K562 (cell line): ENCODE data around the gene H3-3A. TPM values are rescaled to one million over a fixed set of nuclear protein-coding genes. Genes with fewer than 3 reads are reported as not detected.
A peak's percentile ranks its signal among the peaks of the same experiment; 100 is the strongest.

Experiments used
- ATAC-seq: fragments of 200-7000 bp; cut with Tn5 transposase; 3 replicates; pipeline ENCODE4 v1.9.1; 2020; ENCODE audit warnings: moderate library complexity
- BruUV-seq: library from RNA; stranded (reverse); fragments of 400-500 nt; replicated peaks from 2 replicates; lab custom pipeline; 2021; lab: Mats Ljungman, UMichigan
- CTCF ChIA-PET: fragments of 300-600 bp; formaldehyde crosslinking; extraction: SDS; loops from one replicate; lab custom pipeline; 2021; ENCODE audit warnings: low intra/inter-chr PET ratio; lab: Yijun Ruan, JAX
- POLR2A ChIA-PET: fragments of 300-600, 350-650 bp; sonication (Branson Sonifier 250); formaldehyde crosslinking; extraction: SDS; loops from one replicate; lab custom pipeline; 2021; ENCODE audit warnings: antibody characterized with exemption, inconsistent platforms; lab: Yijun Ruan, JAX
- DNase-seq, 4 experiments: peaks; one replicate each; pipeline versions ENCODE4 v3.0.0 to v3.0.0-alpha.2; 2011 to 2018; ENCODE audit warnings: low spot score in 3 of 4, mixed read lengths in 3 of 4; ENCODE audit errors: extremely low read depth in 1 of 4
- FAIRE-seq: peaks from 2 replicates; lab custom pipeline; 2011; peaks lifted over from hg19 to GRCh38; lab: Jason Lieb, UNC
- H2AFZ ChIP-seq: 2 replicates; pipeline ENCODE4 v1.6.0; 2011; ENCODE audit warnings: low read depth, low read length, control low read depth, inconsistent platforms
- H3K27ac ChIP-seq: fragments of 200-600 bp; 3 replicates; pipeline ENCODE4 v1.8.0; 2011; ENCODE audit warnings: low read depth, mild to moderate bottlenecking, control low read depth, inconsistent platforms, low read length, moderate library complexity, mixed read lengths; ENCODE audit errors: extremely low read depth
- H3K27me3 ChIP-seq, 2 experiments: fragments of 300-600 bp in 1 of 2; 2 replicates in 1 of 2; 3 replicates in 1 of 2; pipeline versions ENCODE4 v1.6.0 to v1.8.0; 2011; ENCODE audit warnings: inconsistent platforms in 2 of 2, low read length in 2 of 2, mild to moderate bottlenecking in 1 of 2, mixed read lengths in 1 of 2, moderate library complexity in 1 of 2; ENCODE audit not compliant: control insufficient read depth in 2 of 2, insufficient read depth in 2 of 2
- H3K36me3 ChIP-seq: fragments of 300-600 bp; 3 replicates; pipeline ENCODE4 v1.8.0; 2011; ENCODE audit warnings: mild to moderate bottlenecking, low read length, inconsistent platforms; ENCODE audit not compliant: control insufficient read depth, insufficient read depth
- H3K4me1 ChIP-seq, 2 experiments: fragments of 200-600 bp in 1 of 2; replicated peaks in 1 of 2; 2 replicates in 1 of 2; 3 replicates in 1 of 2; pipeline versions ENCODE4 v1.5.1 to v1.8.0; 2011; ENCODE audit warnings: inconsistent platforms in 2 of 2, low read length in 2 of 2, mild to moderate bottlenecking in 1 of 2, mixed read lengths in 1 of 2, moderate library complexity in 1 of 2; ENCODE audit not compliant: control insufficient read depth in 2 of 2, insufficient read depth in 2 of 2
- H3K4me2 ChIP-seq: 2 replicates; pipeline ENCODE4 v1.6.1; 2011; ENCODE audit warnings: low read length, control low read depth, inconsistent platforms, mixed read lengths; ENCODE audit not compliant: insufficient read depth
- H3K4me3 ChIP-seq: fragments of 200-600 bp; sonication (generic), shearing (Covaris generic); 2 replicates; pipeline ENCODE4 v1.5.1; 2016; ENCODE audit warnings: control low read depth, inconsistent platforms
- H3K79me2 ChIP-seq: fragments of 200-600 bp; 3 replicates; pipeline ENCODE4 v1.8.0; 2011; ENCODE audit warnings: low read length, inconsistent platforms; ENCODE audit not compliant: control insufficient read depth, insufficient read depth
- H3K9ac ChIP-seq, 2 experiments: 2 replicates each; pipeline versions ENCODE4 v1.6.0 to v1.6.1; 2011; ENCODE audit warnings: low read depth in 2 of 2, low read length in 2 of 2, control low read depth in 1 of 2, inconsistent platforms in 1 of 2, mild to moderate bottlenecking in 1 of 2, mixed read lengths in 1 of 2; ENCODE audit not compliant: insufficient read depth in 1 of 2
- H3K9me1 ChIP-seq: one replicate; pipeline ENCODE4 v1.6.0; 2011; ENCODE audit warnings: inconsistent platforms, mild to moderate bottlenecking, low read length, moderate library complexity; ENCODE audit not compliant: control insufficient read depth, insufficient read depth
- H3K9me3 ChIP-seq: replicated peaks from 2 replicates; pipeline ENCODE4 v1.5.1; 2011; ENCODE audit warnings: low read depth, low read length, inconsistent platforms; ENCODE audit not compliant: control insufficient read depth, insufficient read depth
- H4K20me1 ChIP-seq: replicated peaks from 2 replicates; pipeline ENCODE4 v1.6.1; 2011; ENCODE audit warnings: low read length, inconsistent platforms, mixed read lengths; ENCODE audit not compliant: control insufficient read depth, insufficient read depth
- CEBPB ChIP-seq: fragments of 450-650 bp; IDR thresholded peaks from 2 replicates; pipeline ENCODE4 v1.6.1; 2016; ENCODE audit warnings: missing genetic modification characterization, missing compliant biosample characterization
- CSDE1 ChIP-seq, 2 experiments: fragments of 450-650 bp; IDR thresholded peaks; 2 replicates each; pipeline ENCODE4 v1.6.1; 2016; ENCODE audit warnings: mild to moderate bottlenecking in 1 of 2
- CUX1 ChIP-seq: fragments of 200-800 bp; sonication (Bioruptor generic); IDR thresholded peaks from 2 replicates; pipeline ENCODE4 v1.6.1; 2016; ENCODE audit warnings: missing genetic modification characterization, missing compliant biosample characterization
- NCOA6 ChIP-seq: fragments of 450-650 bp; IDR thresholded peaks from 2 replicates; pipeline ENCODE4 v1.6.1; 2017; ENCODE audit warnings: mild to moderate bottlenecking
- SIX5 ChIP-seq, 2 experiments: IDR thresholded peaks; 2 replicates each; pipeline ENCODE4 v1.6.1; 2011; ENCODE audit warnings: low read length in 2 of 2, borderline replicate concordance in 1 of 2, low read depth in 1 of 2, mild to moderate bottlenecking in 1 of 2, moderate library complexity in 1 of 2; ENCODE audit not compliant: insufficient read depth in 1 of 2
- SOX6 ChIP-seq: fragments of 450-650 bp; IDR thresholded peaks from 2 replicates; pipeline ENCODE4 v1.6.1; 2014; ENCODE audit warnings: mild to moderate bottlenecking
- XRCC4 ChIP-seq: IDR thresholded peaks from one replicate; pipeline ENCODE4 v1.6.1; 2011; ENCODE audit not compliant: insufficient read depth, insufficient read length; ENCODE audit errors: extremely low read depth
- ZC3H8 ChIP-seq: fragments of 450-650 bp; IDR thresholded peaks from 2 replicates; pipeline ENCODE4 v1.6.1; 2017
- ZNF174 ChIP-seq: fragments of 250-450 bp; sonication (Bioruptor Pico); IDR thresholded peaks from 2 replicates; pipeline ENCODE4 v1.4.0; 2020; ENCODE audit warnings: mild to moderate bottlenecking
- ZNF184 ChIP-seq: sonication (generic); formaldehyde crosslinking; IDR thresholded peaks from 2 replicates; pipeline ENCODE4 v1.5.0; 2020; ENCODE audit warnings: missing genetic modification reagents
- ZNF398 ChIP-seq: fragments of 250-450 bp; sonication (Bioruptor Pico); IDR thresholded peaks from 2 replicates; pipeline ENCODE4 v1.8.0; 2021; ENCODE audit warnings: moderate library complexity, mild to moderate bottlenecking, inconsistent platforms
- ZNF764 ChIP-seq: fragments of 250-450 bp; sonication (Bioruptor Pico); IDR thresholded peaks from 2 replicates; pipeline ENCODE4 v1.4.0; 2020; ENCODE audit warnings: low read depth, mild to moderate bottlenecking, moderate library complexity
- WGBS: fragments of 100-300 bp; shearing (Covaris generic); methylation state at CpG from one replicate; pipeline ENCODE4 v1.1.6; 2016; ENCODE audit warnings: low coverage, mixed read lengths; ENCODE audit not compliant: insufficient coverage; ENCODE audit errors: missing lambda C conversion rate; 5-methylcytosine and 5-hydroxymethylcytosine counted together
- in situ Hi-C: fragments of 300-500 bp; cut with MboI; formaldehyde crosslinking; loops from 4 replicates; pipeline ENCODE4 v1.15.0; 2018; ENCODE audit warnings: inconsistent platforms, mixed read lengths
- intact Hi-C: fragments of 100-400 bp; cut with micrococcal nuclease; formaldehyde crosslinking; loops from 2 replicates; pipeline ENCODE4 v1.14.2; 2022
- polyA plus RNA-seq, 8 experiments: library from polyadenylated mRNA; depleted of rRNA in 4 of 8; stranded (reverse) in 5 of 8; unstranded in 3 of 8; fragments of >200 nt; fragmentation: Nextera tagmentation in 2 of 8; fragmentation: Illumina TruSeq in 1 of 8; extraction: Ambion mirVana in 2 of 8; extraction: Trizol in 1 of 8; gene quantifications; 2 replicates each; pipeline versions ENCODE4 v1.2.1 to v1.2.3, GENCODE V29; 2011 to 2014; ENCODE audit warnings: inconsistent platforms in 1 of 8, missing spikeins in 1 of 8
- total RNA-seq, 7 experiments: library from RNA; depleted of rRNA in 6 of 7; stranded (reverse); fragments of >200 nt in 6 of 7; fragmentation: Illumina TruSeq in 2 of 7; extraction: Trizol in 2 of 7; gene quantifications; 2 replicates each; pipeline versions ENCODE4 v1.2.1 to v1.2.3, GENCODE V29; 2011 to 2021; ENCODE audit warnings: low replicate concordance in 1 of 7

H3-3A gene
- total and polyA plus RNA-seq, 9 of the 15 experiments (the other 6 are each of a cell fraction or from before 2014, with no cell fraction given), result 426 to 1,083 (median 591) TPM

GRCh38 chr1:226095286-226095685 lies 32.8 kb downstream of the H3-3A start (continued):
- no peak for TF ChIP-seq ZNF764 (CRISPR knock-in tag)
- TF ChIP-seq, all 486 proteins: peak for 0

GRCh38 chr1:226097866-226098625 lies 35.5 kb downstream of the H3-3A start:
- ChIA-PET POLR2A (interaction anchor here (0.7 to 2.5 kb wide), 11 partner anchors 9 to 35 kb away, joined by 3 to 15 read pairs (median 3); partner anchors contain the start of gene H3-3A), CTCF (no interaction called here)
- peak overlapping the region in 1 of 2 experiments; percentile 68; a peak in 2 of 4 replicates for H3K9ac ChIP-seq
- H4K20me1 ChIP-seq, result no peaks in the 10 kb centered on the region
- no peaks in the 10 kb centered on the region for H3K9me3 ChIP-seq
- no peak overlapping the region for H3K4me3 ChIP-seq
- H3K4me2 ChIP-seq, result no peak overlapping the region
- DNase-seq (no peak), ATAC-seq (no peak), FAIRE-seq (no peak)
- no peaks in the 10 kb centered on the region for H3K9me1 ChIP-seq
- H3K27ac ChIP-seq, result no peak overlapping the region
- no TSS peak for BruUV-seq
- H3K4me1 ChIP-seq, result peaks cover 11 to 14% of the 10 kb centered on the region in 2 experiments; a peak in 4 of 5 replicates
- in situ Hi-C loops (no loop called here), intact Hi-C loops (no loop called here)
- no peak overlapping the region for H2AFZ ChIP-seq
- 16% methylated on average over 4 of the region's 5 CpGs for WGBS
- H3K36me3 ChIP-seq, result no peaks in the 10 kb centered on the region
- H3K27me3 ChIP-seq, result no peaks in the 10 kb centered on the region
- H3K79me2 ChIP-seq, result no peaks in the 10 kb centered on the region
- no peak for TF ChIP-seq SIX5 (IDR thresholded peaks at IDR 0.05; ENCODE audit: borderline replicate concordance in 1 of 2, insufficient read depth in 1 of 2, low read depth in 1 of 2, low read length in 2 of 2)
- TF ChIP-seq XRCC4, result no peak
- no peak for TF ChIP-seq ZNF184 (CRISPR knock-in tag)
- TF ChIP-seq CSDE1 (IDR thresholded peaks at IDR 0.05), result no peak
- TF ChIP-seq CEBPB (tag), result peak; percentile 40
- no peak for TF ChIP-seq CUX1 (CRISPR knock-in tag)
- no peak for TF ChIP-seq NCOA6
- no peak for TF ChIP-seq ZC3H8
- TF ChIP-seq ZNF398 (CRISPR knock-in tag), result no peak
- TF ChIP-seq ZNF174, result no peak
- TF ChIP-seq SOX6, result peak; percentile 20; the same call in 1 of the 2 replicates
